Right hindlimb (tissue), 1 donor: Measurements from ENCODE around the gene NOM1.

Source experiments
- DNase-seq: peaks from one replicate; pipeline ENCODE4 v3.0.0-alpha.2; 2018

Gene NOM1

GRCh38 chr7:157017603-157018327, 68.3 kb downstream of the NOM1 start:
- no peak for DNase-seq

GRCh38 chr7:157018328-157018996, 69.0 kb downstream of the NOM1 start:
- no peak for DNase-seq

DNA sequence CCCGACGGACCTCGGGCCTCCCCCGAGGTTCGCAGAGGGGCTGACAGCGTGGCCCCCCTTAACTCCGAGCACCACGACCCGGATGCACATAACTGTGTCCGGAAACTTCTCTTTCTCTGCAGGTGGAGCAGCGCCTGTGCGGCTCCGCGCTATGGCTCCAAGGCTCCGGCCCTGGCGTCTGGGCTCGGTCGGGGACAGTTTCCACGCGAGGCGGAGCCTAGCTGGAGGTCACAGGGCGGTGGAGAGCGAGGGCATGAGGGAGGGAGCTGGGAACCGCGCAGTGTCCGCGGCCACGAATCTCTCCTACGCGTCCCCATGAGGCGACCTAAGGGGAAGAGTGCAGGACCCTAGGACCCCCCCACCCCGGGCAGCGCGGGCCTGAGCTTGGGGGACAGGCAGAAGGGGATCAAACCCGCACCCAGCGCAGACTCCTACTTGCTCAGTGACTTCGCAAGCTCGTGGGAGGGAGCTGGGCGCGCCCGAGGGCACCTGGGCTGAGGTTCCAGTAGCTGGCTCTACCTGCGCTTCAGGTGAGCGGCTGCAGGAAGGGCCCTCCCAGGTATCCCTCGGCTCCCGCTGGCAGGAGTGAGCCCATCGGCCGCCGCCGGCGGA, 69.6 kb downstream of the NOM1 start:
- DNase-seq, result no peak

DNA sequence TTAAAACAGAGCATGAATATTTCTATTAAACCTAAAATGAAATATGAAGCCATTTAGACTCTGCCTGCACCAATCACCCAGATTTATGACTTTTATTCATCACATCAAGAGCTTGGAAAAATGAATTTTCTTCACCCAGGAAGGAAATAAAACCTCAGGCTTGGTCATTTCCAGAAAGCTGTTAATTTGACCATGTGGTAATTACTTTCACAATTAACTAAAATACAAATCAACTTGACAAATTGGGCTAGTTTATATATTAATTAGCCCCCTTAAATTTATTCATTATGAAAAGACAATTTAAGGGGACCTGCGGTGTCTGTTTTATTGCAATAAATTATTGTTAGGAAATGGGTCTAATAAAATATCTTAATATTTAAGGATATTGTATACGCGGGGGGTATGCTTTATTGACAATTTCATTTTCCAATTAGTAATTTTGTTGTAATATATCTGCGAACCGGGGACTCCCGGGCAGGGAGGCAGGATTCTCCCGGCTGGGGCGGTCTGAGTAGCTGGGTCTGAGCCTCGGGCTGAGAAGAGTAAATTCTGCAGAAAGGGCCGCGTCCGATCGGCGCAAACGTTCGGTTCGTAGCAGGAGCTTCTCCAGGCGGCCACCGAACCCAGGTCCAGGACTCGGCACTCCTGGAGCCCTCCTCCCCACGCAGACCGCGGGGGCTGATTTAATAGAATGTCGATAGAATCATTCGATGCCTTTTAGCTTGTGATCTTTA, 70.4 kb downstream of the NOM1 start:
- DNase-seq, result no peak

DNA sequence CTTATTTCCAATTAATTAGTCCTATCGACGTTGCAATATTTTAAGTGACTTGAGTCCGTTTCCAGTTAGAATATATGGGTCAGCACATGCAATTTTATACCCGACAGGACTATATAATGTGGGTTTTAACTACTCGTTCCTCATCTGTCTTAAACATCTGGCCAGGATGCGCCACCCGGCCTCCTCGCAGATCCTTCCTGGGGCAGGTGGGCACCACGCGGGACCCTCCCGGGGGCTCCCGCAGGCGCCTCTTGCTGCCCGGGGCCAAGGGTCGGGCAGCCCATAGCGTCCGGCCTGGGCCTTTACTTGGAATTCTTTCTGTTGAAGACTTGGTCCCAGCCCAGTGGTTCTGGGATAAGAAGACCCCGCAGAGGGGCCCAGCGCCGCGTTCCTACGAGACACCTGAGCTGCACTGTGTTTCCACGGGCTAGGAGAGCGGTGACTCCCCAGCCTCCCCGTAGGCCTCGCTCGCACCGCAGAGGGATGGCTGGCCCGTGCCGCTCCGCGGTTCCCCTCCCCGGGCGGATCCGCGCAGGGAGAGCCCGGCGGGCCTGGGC, 71.1 kb downstream of the NOM1 start:
- no peak for DNase-seq

DNA sequence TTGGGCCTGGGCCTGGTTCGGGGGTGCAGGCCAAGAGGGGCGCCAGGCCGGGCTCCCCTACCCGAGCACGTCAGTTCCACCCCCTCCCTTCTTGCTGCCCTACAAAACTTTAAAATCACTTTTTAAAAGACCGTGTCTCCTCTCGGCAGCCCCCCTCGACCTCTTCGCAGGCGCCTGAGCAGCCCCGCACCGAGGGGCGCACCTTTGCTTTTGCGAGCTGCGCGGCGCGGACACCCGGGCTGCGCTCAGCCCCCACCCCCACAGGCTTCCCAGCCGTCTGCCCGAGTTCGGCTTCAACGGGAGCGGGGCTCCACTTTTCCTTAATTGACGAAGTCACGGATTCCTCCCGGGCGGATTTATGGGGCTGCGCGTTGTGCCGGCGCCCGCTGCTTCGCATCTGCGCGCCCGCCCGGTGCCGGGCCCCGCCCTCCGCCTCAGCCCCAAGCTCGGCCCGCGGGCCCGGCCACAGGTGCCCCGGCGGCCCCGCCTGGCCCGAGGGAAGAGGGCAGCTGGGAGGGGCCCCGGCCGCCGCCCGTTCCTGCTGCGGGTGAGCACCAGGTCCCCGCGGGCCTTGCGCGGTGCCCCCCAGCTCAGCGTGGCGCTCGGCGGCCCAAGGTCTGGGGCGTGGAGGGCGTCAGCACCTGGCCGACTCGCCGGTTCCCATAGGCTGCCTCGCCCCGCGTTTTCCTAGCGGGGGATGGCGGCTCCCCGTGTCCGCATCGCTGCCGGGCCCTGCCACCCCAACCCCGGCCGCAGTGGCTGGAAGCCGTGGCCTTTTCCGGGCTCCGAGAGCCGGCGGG, 71.8 kb downstream of the NOM1 start:
- DNase-seq, result no peak

DNA sequence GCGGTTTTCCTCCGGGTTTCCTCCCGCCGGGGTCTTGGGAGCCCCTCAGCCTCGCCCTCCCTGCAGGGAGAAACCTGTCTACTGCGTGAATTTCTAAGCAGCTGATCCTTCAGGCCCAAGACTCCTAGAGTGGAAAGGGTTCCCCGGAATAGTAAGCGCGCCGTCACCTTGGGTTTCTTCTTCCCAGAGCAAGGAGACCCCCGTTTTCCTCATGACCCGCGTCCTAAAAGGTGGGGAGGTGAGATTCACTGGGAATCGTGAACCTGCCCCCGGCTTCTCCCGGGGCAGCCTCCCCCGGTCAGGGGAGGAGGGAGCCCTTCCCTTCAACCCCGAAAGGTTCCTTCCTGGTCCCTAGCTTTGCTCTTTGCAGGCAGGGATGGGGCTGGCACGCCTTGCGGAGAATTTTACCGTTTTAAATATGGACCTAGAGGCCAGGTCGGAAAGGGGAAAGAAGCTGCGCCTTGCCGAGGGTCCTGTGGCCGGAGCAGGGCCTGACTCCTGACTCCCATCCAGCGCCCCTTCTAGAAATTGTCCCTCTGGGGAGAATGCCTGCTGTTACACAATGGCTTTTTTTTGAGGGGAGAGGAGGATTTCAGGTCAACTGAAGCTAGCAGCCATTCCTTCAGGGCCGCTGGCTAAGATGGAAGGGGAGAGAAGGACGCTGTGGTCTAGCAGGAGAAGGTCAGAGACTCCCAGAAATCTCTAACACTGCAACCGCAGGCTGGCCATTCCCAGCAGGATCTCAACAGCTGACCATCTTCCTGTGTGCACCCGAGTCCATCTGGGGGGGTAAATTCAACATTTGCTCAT, 72.6 kb downstream of the NOM1 start:
- DNase-seq, result no peak
